ENCODE measurements around the gene TP53BP2.
"Not testable (repeated sequence)": the region's sequence is repeated elsewhere in the genome, so short reads cannot be mapped to it uniquely, and the experiment has no call there.

TP53BP2 gene

DNA sequence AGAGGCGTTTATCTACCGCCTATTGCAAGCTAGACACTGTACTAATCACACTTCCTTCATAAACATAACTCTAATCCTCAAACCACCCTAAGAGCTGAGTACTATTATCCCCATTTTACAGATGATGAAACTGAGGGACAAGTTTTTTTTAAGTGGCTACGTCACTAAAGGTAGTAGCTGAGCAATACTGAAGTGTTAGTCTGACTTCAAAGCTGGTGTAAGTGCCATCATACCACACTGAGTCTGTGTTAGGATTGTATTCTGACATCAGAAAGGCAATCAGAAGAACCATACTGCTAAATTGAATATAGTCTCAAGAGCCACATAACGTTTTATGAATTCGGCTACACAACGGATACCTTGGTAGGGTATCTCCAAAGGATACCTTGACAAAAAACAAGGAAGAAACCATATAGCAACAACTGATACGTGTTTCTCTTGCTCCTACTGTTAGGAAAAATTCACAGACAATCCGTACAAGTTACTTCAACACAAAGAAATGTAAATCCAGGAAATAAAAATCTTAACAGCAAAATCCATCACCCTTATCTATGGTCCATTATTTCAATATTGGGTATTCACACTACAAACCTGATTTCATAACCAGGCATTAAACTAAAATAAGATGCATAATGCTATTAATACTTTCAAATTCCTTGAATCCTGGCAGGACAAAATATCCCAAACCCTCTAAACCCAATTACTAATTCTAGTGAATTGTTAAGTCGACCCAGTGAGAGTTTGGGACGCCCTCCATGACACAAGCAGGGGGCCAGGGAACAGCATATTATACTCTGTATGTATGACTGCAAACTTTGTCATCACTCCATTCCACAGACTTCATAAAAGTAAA, 1.6 kb downstream of the TP53BP2 start:
- H3K4me3 ChIP-seq (ENCODE audit: low read depth, low read length), result peak overlapping the region; percentile 90
- TF ChIP-seq, protein P1, sequence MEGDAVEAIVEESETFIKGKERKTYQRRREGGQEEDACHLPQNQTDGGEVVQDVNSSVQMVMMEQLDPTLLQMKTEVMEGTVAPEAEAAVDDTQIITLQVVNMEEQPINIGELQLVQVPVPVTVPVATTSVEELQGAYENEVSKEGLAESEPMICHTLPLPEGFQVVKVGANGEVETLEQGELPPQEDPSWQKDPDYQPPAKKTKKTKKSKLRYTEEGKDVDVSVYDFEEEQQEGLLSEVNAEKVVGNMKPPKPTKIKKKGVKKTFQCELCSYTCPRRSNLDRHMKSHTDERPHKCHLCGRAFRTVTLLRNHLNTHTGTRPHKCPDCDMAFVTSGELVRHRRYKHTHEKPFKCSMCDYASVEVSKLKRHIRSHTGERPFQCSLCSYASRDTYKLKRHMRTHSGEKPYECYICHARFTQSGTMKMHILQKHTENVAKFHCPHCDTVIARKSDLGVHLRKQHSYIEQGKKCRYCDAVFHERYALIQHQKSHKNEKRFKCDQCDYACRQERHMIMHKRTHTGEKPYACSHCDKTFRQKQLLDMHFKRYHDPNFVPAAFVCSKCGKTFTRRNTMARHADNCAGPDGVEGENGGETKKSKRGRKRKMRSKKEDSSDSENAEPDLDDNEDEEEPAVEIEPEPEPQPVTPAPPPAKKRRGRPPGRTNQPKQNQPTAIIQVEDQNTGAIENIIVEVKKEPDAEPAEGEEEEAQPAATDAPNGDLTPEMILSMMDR (IDR thresholded peaks at IDR 0.05; ENCODE audit: low read depth, low read length), result no peak

DNA sequence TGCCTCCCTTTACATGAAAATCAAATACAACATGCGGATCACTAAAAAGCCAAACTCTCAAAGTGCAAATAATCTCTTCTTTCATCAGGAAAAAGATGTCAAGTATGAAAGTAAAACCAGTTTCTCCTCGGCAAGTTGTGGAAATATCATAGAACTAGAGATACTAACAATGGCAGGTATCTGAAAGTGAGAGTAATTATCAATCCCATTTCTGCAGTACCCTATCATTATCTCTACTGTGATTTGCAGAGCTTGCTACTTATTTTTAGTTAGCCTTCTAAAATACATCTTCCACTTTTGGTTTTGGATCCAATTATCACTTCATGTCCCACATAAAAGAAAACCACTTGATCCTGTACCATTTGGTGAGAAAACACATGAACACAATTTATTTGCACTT, 3.0 kb downstream of the TP53BP2 start:
- TF ChIP-seq, protein P1 (IDR thresholded peaks at IDR 0.05; ENCODE audit: low read depth, low read length), result no peak
- no peak overlapping the region for H3K4me3 ChIP-seq (ENCODE audit: low read depth, low read length)

DNA sequence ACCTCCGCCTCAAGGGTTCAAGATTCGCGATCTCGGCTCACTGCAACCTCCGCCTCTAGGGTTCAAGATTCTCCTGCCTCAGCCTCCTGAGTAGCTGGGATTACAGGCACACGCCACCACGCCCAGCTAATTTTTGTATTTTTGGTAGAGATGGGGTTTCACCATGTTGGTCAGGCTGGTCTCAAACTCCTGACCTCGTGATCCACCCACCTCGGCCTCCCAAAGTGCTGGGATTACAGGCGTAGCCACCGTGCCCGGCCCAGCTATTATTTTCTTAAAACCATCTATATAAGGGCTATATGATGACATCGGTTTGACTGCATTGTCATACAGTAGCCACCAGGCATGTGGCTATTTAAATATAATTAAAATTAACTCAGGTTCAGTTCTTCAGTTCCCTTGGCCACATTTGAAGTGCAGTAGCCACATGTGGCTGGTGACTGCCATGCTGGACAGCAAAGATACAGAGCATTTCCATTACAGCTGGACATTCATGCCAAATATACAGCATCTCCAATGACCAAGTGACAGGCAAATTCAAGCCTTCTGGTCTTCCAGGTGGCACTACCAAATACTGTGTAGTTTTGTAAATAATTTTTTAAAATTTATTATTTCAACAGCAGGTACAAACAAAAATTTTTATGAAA, 3.6 kb downstream of the TP53BP2 start:
- not testable (repeated sequence) for H3K4me3 ChIP-seq (ENCODE audit: low read depth, low read length)

DNA sequence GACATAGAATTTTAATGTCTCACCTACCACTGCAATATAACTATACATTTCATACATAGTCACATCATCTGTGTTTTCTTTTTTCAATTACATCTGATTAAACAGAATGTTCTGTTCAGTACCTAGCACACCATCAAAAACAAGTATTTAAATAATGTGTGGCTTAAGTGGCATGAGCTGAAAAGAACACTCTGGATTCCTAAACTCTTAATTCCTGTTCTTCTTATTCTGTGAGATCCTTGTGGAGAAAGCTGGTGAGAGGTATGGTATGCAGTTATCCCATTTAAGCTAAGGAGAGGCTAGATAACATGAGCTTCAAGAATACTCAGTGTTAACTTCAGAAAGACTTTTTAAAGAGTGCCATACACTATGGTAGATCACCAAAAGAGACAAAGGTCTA, 5.5 kb downstream of the TP53BP2 start:
- no peak overlapping the region for H3K4me3 ChIP-seq (ENCODE audit: low read depth, low read length)
- TF ChIP-seq, protein P1 (IDR thresholded peaks at IDR 0.05; ENCODE audit: low read depth, low read length), result no peak

DNA sequence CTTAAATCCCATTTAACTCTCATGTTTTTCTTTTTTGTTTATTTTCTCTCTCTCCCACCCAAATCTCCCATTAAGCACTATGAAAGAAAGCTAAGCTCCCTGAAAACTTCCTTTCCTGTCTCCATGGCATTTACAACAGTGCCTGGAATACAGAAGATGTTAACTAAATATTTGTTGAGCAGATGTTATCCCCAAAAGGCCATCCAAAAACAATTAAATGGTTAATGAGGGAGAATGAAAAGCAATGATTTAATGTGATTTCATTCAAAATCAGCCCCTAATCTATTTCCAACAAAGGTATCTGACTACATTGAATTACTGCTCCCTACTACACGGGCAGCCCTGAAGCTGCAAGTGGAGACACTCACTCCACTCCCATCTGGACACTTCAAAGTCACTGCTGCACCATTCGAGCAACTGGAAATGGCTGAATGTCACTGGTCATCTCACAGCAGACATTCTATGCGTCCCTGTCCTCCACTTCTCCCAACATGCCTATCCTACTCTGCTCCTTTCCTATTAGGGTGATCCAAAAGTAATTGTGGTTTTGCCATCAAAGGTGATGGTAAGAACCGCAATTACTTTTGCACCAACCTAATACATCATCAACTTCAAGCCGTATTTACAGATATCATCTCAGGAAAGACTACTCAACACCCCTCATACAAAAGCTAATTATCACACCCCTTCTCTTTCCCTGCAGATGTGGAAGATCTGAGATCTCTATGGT, 7.5 kb downstream of the TP53BP2 start:
- H3K4me3 ChIP-seq (ENCODE audit: low read depth, low read length), result no peak overlapping the region
- TF ChIP-seq, protein P1 (IDR thresholded peaks at IDR 0.05; ENCODE audit: low read depth, low read length), result no peak

DNA sequence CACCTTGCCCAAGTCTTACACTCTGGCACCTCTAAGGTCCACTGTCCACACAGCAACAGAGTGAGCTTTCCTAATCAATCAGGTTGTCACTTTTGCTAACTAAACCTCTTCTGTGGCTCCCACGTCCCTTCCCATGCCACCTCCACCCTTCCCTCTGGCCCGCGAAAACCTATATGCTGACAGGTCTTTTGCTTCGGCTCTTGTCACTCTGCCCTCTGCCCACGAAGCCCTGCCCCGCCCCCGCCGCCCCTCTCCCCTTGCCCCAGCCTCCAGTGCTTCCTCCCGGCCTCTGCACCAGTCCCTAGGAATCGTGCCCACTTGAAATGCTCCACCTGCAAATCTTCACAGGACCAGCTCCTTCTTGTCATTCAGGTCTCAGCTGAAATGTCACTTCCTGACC, 8.1 kb downstream of the TP53BP2 start:
- H3K4me3 ChIP-seq (ENCODE audit: low read depth, low read length), result no peak overlapping the region
- TF ChIP-seq, protein P1 (IDR thresholded peaks at IDR 0.05; ENCODE audit: low read depth, low read length), result no peak

DNA sequence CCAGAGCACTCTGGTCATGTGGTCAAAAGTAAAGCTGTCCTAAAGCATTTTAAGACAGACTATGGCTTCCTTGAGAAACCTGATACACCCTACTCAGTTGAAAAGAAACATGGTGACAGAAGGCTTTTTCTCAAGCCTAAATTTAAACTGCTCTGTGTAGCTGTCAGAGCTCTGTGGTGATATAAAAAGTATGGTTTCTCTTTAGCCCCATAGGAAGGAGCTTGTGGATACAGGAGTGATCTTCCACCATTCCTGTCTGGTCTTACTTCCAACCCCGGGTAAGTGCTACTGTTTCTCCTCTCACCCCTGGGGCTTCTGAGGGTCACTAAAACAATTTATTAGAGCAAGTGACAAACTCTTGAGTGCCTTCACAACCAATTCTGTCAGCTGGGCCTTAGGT, 8.5 kb downstream of the TP53BP2 start:
- H3K4me3 ChIP-seq (ENCODE audit: low read depth, low read length), result no peak overlapping the region
- TF ChIP-seq, protein P1 (IDR thresholded peaks at IDR 0.05; ENCODE audit: low read depth, low read length), result no peak

All from WI38 (cell line).